Measurements from ENCODE around the gene BCAS4. TPM values are rescaled to one million over a fixed set of nuclear protein-coding genes. Genes with fewer than 3 reads are reported as not detected.
A peak's percentile ranks its signal among the peaks of the same experiment; 100 is the strongest.

BCAS4 gene
- total and polyA plus RNA-seq, 2 experiments from 2014 or later = 22.2 to 24.8 TPM

DNA sequence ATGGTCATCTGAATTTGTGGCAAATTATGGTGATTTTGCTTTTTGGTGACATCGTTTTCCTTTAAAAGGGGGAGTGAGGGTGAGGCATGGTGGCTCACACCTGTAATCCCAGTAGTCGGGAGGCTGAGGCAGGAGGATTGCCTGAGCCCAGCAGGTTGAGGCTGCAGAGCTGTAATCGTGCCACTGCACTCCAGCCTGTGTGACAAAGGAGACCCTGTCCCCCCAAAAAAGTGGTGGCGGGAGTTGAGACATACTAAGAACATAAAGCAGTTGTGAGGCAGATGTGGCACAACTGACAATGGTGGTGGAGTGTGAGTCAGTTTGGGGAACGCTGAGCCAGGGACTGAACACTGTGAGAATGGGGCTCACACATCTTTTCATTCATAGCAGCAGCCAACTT is 90.9 kb downstream of the BCAS4 start:
- Mint-ChIP-seq H3K27ac (peak overlapping the region; percentile 18; the same call in 1 of the 2 replicates), H3K36me3 (ENCODE audit: low read depth) (peaks cover 29% of the 10 kb centered on the region), H3K9me3 (no peaks in the 10 kb centered on the region), H3K27me3 (ENCODE audit: insufficient read depth, low read depth, poor library complexity) (peaks cover 6% of the 10 kb centered on the region), H3K4me3 (no peak overlapping the region), H3K4me1 (no peaks in the 10 kb centered on the region; the same call in 1 of the 3 replicates)
- peaks cover 14% of the 10 kb centered on the region; the same call in 1 of the 2 replicates for H3K36me3 ChIP-seq (ENCODE audit: insufficient read depth)
- peaks cover 37% of the 10 kb centered on the region for H4K20me1 ChIP-seq (replicated peaks; ENCODE audit: insufficient read depth)
- no peak overlapping the region for H3K4me2 ChIP-seq
- H3K27me3 ChIP-seq (ENCODE audit: insufficient read depth) = no peaks in the 10 kb centered on the region
- ATAC-seq (no peak; the same call in 1 of the 3 replicates), DNase-seq (ENCODE audit: low spot score) (no peak)
- no peaks in the 10 kb centered on the region for H3K9me2 ChIP-seq (ENCODE audit: insufficient read depth)
- no peak overlapping the region for H2AFZ ChIP-seq
- peaks cover 32% of the 10 kb centered on the region for H3F3A ChIP-seq (replicated peaks; ENCODE audit: low read depth)
- H3K79me2 ChIP-seq (replicated peaks; ENCODE audit: insufficient read depth) = no peaks in the 10 kb centered on the region
- H3K27ac ChIP-seq (ENCODE audit: low read depth) = peak overlapping the region; percentile 59
- H3K4me3 ChIP-seq = no peak overlapping the region
- TF ChIP-seq ZNF331 (CRISPR knock-in tag; IDR thresholded peaks at IDR 0.05; ENCODE audit: low read depth) (no peak), NANOG (IDR thresholded peaks at IDR 0.05; ENCODE audit: borderline replicate concordance) (no peak), CREB1 (CRISPR knock-in tag; IDR thresholded peaks at IDR 0.05; ENCODE audit: low read depth) (no peak), POLR2AphosphoS5 (IDR thresholded peaks at IDR 0.05; ENCODE audit: low read depth) (no peak), STAT1 (IDR thresholded peaks at IDR 0.05; ENCODE audit: unreplicated experiment) (no peak), ZNF114 (CRISPR knock-in tag; IDR thresholded peaks at IDR 0.05) (no peak), JUNB (IDR thresholded peaks at IDR 0.05; ENCODE audit: unreplicated experiment) (no peak), EZH2 (IDR thresholded peaks at IDR 0.05; ENCODE audit: low read depth, unreplicated experiment) (no peak), EZH2phosphoT487 (IDR thresholded peaks at IDR 0.05; ENCODE audit: unreplicated experiment) (no peak)
- TF ChIP-seq, protein P1, sequence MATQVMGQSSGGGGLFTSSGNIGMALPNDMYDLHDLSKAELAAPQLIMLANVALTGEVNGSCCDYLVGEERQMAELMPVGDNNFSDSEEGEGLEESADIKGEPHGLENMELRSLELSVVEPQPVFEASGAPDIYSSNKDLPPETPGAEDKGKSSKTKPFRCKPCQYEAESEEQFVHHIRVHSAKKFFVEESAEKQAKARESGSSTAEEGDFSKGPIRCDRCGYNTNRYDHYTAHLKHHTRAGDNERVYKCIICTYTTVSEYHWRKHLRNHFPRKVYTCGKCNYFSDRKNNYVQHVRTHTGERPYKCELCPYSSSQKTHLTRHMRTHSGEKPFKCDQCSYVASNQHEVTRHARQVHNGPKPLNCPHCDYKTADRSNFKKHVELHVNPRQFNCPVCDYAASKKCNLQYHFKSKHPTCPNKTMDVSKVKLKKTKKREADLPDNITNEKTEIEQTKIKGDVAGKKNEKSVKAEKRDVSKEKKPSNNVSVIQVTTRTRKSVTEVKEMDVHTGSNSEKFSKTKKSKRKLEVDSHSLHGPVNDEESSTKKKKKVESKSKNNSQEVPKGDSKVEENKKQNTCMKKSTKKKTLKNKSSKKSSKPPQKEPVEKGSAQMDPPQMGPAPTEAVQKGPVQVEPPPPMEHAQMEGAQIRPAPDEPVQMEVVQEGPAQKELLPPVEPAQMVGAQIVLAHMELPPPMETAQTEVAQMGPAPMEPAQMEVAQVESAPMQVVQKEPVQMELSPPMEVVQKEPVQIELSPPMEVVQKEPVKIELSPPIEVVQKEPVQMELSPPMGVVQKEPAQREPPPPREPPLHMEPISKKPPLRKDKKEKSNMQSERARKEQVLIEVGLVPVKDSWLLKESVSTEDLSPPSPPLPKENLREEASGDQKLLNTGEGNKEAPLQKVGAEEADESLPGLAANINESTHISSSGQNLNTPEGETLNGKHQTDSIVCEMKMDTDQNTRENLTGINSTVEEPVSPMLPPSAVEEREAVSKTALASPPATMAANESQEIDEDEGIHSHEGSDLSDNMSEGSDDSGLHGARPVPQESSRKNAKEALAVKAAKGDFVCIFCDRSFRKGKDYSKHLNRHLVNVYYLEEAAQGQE (IDR thresholded peaks at IDR 0.05; ENCODE audit: unreplicated experiment) = no peak
- TF ChIP-seq, protein P2, sequence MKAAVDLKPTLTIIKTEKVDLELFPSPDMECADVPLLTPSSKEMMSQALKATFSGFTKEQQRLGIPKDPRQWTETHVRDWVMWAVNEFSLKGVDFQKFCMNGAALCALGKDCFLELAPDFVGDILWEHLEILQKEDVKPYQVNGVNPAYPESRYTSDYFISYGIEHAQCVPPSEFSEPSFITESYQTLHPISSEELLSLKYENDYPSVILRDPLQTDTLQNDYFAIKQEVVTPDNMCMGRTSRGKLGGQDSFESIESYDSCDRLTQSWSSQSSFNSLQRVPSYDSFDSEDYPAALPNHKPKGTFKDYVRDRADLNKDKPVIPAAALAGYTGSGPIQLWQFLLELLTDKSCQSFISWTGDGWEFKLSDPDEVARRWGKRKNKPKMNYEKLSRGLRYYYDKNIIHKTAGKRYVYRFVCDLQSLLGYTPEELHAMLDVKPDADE (IDR thresholded peaks at IDR 0.05) = no peak
- TF ChIP-seq, protein P3, sequence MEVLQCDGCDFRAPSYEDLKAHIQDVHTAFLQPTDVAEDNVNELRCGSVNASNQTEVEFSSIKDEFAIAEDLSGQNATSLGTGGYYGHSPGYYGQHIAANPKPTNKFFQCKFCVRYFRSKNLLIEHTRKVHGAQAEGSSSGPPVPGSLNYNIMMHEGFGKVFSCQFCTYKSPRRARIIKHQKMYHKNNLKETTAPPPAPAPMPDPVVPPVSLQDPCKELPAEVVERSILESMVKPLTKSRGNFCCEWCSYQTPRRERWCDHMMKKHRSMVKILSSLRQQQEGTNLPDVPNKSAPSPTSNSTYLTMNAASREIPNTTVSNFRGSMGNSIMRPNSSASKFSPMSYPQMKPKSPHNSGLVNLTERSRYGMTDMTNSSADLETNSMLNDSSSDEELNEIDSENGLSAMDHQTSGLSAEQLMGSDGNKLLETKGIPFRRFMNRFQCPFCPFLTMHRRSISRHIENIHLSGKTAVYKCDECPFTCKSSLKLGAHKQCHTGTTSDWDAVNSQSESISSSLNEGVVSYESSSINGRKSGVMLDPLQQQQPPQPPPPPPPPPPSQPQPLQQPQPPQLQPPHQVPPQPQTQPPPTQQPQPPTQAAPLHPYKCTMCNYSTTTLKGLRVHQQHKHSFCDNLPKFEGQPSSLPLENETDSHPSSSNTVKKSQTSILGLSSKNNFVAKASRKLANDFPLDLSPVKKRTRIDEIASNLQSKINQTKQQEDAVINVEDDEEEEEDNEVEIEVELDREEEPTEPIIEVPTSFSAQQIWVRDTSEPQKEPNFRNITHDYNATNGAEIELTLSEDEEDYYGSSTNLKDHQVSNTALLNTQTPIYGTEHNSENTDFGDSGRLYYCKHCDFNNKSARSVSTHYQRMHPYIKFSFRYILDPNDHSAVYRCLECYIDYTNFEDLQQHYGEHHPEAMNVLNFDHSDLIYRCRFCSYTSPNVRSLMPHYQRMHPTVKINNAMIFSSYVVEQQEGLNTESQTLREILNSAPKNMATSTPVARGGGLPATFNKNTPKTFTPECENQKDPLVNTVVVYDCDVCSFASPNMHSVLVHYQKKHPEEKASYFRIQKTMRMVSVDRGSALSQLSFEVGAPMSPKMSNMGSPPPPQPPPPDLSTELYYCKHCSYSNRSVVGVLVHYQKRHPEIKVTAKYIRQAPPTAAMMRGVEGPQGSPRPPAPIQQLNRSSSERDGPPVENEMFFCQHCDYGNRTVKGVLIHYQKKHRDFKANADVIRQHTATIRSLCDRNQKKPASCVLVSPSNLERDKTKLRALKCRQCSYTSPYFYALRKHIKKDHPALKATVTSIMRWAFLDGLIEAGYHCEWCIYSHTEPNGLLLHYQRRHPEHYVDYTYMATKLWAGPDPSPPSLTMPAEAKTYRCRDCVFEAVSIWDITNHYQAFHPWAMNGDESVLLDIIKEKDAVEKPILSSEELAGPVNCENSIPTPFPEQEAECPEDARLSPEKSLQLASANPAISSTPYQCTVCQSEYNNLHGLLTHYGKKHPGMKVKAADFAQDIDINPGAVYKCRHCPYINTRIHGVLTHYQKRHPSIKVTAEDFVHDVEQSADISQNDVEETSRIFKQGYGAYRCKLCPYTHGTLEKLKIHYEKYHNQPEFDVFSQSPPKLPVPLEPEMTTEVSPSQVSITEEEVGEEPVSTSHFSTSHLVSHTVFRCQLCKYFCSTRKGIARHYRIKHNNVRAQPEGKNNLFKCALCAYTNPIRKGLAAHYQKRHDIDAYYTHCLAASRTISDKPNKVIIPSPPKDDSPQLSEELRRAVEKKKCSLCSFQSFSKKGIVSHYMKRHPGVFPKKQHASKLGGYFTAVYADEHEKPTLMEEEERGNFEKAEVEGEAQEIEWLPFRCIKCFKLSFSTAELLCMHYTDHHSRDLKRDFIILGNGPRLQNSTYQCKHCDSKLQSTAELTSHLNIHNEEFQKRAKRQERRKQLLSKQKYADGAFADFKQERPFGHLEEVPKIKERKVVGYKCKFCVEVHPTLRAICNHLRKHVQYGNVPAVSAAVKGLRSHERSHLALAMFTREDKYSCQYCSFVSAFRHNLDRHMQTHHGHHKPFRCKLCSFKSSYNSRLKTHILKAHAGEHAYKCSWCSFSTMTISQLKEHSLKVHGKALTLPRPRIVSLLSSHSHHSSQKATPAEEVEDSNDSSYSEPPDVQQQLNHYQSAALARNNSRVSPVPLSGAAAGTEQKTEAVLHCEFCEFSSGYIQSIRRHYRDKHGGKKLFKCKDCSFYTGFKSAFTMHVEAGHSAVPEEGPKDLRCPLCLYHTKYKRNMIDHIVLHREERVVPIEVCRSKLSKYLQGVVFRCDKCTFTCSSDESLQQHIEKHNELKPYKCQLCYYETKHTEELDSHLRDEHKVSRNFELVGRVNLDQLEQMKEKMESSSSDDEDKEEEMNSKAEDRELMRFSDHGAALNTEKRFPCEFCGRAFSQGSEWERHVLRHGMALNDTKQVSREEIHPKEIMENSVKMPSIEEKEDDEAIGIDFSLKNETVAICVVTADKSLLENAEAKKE (CRISPR knock-in tag; IDR thresholded peaks at IDR 0.05) = no peak
- TF ChIP-seq, protein P4, sequence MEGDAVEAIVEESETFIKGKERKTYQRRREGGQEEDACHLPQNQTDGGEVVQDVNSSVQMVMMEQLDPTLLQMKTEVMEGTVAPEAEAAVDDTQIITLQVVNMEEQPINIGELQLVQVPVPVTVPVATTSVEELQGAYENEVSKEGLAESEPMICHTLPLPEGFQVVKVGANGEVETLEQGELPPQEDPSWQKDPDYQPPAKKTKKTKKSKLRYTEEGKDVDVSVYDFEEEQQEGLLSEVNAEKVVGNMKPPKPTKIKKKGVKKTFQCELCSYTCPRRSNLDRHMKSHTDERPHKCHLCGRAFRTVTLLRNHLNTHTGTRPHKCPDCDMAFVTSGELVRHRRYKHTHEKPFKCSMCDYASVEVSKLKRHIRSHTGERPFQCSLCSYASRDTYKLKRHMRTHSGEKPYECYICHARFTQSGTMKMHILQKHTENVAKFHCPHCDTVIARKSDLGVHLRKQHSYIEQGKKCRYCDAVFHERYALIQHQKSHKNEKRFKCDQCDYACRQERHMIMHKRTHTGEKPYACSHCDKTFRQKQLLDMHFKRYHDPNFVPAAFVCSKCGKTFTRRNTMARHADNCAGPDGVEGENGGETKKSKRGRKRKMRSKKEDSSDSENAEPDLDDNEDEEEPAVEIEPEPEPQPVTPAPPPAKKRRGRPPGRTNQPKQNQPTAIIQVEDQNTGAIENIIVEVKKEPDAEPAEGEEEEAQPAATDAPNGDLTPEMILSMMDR (conservative IDR thresholded peaks at IDR 0.05; ENCODE audit: low read depth in 2 of 2) = no peak
- no peaks in the 10 kb centered on the region; the same call in 1 of the 2 replicates for H3K4me1 ChIP-seq (ENCODE audit: insufficient read depth)

Data from GM23338 (cell line).